Measurements from ENCODE around the gene ADIPOR2. TPM values are rescaled to one million over a fixed set of nuclear protein-coding genes. Genes with fewer than 3 reads are reported as not detected.

Gene ADIPOR2
- total RNA-seq, 1 donor from 2014 or later = 46.6 TPM

GRCh38 chr12:1830401-1830845 is 139.6 kb downstream of the ADIPOR2 start:
- no peak for DNase-seq (ENCODE audit: low spot score)

- peak; percentile 83 for DNase-seq (ENCODE audit: low spot score)
Observed at GRCh38 chr12:1830981-1831963, 140.4 kb downstream of the ADIPOR2 start.

- no peak for DNase-seq (ENCODE audit: low spot score)
Observed at GRCh38 chr12:1832801-1833595, 142.1 kb downstream of the ADIPOR2 start.

DNA sequence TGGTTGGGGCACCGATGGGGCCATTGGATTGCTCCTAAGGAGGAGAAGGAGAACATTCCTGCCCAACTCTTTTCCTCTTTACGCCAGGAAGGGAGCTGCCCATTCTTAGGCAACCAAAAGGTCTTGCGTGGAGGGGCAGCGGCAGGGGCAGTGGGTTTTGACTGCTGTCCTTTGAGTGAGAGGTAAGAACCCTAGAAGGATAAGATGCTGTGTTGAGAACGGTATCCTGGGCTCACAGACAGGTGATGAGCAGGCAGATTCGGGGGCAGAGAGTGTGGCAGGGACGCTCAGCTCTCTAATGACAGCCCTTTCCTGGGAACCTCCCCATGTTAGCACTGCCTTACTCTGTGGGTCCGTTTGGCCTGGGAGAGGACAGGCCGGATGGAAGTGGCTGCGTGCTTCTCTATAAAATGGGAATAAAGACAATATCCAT is 142.7 kb downstream of the ADIPOR2 start:
- no peak for DNase-seq (ENCODE audit: low spot score)

DNA sequence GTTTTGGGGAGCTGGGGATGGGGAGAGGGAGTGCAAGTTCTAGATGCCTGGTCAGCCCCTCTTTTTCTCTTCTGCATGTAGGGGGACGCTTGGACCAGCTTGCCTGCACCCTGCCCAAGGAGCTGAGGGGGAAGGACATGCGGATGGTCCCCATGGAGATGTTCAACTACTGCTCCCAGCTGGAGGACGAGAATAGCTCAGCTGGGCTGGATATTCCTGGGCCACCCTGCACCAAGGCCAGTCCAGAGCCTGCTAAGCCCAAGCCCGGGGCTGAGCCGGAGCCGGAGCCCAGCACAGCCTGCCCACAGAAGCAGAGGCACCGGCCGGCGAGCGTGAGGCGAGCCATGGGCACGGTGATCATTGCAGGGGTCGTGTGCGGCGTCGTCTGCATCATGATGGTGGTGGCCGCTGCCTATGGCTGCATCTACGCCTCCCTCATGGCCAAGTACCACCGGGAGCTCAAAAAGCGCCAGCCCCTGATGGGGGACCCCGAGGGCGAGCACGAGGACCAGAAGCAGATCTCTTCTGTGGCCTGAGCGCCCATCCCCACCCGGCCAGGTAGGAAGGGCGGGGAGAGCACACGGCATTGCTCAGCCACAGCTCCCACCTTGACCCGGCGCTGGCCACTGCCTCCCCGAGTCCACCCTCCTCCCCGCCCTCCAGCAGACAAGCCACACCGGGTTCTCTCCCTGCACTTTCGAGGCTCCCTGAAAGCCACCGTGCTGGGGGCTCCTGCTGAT is 143.5 kb downstream of the ADIPOR2 start:
- DNase-seq (ENCODE audit: low spot score) = no peak

DNA sequence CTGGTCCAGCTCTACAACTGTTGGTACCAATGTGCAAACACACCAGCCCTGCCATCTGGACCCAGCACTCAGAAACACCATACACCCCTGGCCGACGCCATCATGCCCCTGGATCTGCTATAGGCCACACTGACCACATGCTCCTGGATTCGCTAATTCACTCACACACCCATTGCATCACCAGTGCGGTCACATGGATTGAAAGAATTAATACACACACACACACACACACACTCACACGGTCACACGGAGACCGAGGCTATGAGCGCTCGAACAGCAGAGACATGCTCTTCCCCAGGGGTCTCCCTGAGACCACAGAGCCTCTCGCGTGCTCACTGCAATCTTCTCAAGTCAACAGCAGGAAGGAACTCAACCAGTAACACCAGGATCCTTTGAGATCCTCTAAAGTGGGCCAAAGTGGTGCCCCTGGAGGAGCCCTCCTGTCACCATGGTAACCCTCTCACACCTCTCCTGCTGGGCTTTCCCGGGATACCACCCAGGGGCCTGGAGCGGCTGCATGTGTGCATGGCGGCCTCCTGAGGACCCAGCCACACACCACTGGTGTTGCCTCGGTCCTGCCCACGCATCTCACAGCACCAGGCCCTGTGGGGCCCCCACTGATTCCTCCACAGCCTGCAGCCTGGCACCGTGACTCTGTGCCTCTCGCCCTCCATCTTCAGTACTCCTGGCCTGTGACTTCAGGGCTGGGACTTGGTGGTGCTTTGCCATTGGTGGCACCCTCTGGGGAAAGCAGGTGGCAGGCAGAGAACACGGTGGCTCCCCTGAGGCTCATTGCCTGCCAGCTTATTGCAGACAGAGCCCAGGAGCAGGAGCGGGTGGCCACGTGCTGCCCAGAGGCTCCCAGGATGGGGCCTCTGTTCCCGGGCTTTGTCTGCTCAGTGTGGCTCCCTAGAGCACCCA is 144.6 kb downstream of the ADIPOR2 start:
- no peak for DNase-seq (ENCODE audit: low spot score)

- no peak for DNase-seq (ENCODE audit: low spot score)
Observed at GRCh38 chr12:1836241-1836803, 145.5 kb downstream of the ADIPOR2 start.

GRCh38 chr12:1836854-1837421 is 146.1 kb downstream of the ADIPOR2 start:
- no peak for DNase-seq (ENCODE audit: low spot score)

DNA sequence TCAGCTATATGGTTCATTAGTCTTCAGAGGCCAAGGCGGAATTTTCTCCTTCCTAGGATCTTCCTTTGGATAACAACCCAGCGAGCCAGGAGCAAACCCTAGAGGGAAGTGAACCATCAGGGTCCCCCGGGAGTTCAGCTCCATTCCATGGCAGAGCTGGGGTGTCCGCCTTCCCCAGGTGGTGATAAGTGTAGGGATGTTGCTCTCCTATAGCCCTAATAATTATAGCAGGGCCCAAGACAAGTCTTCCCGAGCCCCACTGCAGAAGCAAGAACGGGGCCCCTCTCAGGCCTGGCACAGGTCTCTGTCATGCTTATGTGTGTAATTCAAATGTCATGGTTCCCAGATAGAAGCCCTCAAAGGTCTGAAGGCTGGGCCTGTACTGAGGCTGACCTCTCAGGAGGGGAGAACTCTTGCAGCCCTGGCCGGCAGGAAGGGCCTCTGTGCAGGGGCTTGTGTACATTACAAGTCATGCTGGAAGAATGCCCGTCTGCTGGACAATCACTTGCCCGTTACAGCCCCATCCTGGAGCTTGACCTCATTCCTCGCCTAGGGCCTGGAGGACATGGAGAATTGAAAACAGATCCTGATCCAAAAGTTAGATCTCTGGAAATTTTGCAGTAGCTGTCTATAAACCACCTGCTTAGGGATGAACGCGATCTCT is 146.8 kb downstream of the ADIPOR2 start:
- no peak for DNase-seq (ENCODE audit: low spot score)

Other genes with a start within 250 kb of the ADIPOR2 start
- gene FBXL14, start 96.5 kb upstream of the ADIPOR2 start, total RNA-seq = 12.8 TPM
- gene WNT5B, start 61.8 kb upstream of the ADIPOR2 start, total RNA-seq = 7.2 TPM
- gene LRTM2, start 129.5 kb downstream of the ADIPOR2 start, total RNA-seq = not detected
- gene CACNA2D4, start 227.6 kb downstream of the ADIPOR2 start, total RNA-seq = 3.4 TPM